T-cell (primary cell): ENCODE measurements around the gene PRKAR1B. TPM values are rescaled to one million over a fixed set of nuclear protein-coding genes. Genes with fewer than 3 reads are reported as not detected.
"Not testable (repeated sequence)": the region's sequence is repeated elsewhere in the genome, so short reads cannot be mapped to it uniquely, and the experiment has no call there.

Experiments
- ATAC-seq, 4 experiments: fragments of 200-7000 bp in 3 of 4; fragments of 150-1000 bp in 1 of 4; cut with Tn5 transposase; replicated peaks in 1 of 4; 1 replicate in 3 of 4; 2 replicates in 1 of 4; pipeline ENCODE4 v1.10.0; 2021; ENCODE audit warnings: moderate library complexity in 3 of 4, mild to moderate bottlenecking in 2 of 4, moderate number of reproducible peaks in 1 of 4
- CTCF ChIA-PET, 2 donors: fragments of 300-600 bp; sonication (Branson Sonifier 250); formaldehyde crosslinking; loops; one replicate each; lab custom pipeline; 2022; ENCODE audit warnings: antibody characterized with exemption in 2 of 2; lab: Charles Lee
- POLR2A ChIA-PET, 2 donors: fragments of 300-600 bp; sonication (Branson Sonifier 250); formaldehyde crosslinking; loops; one replicate each; lab custom pipeline; 2022; ENCODE audit warnings: antibody characterized with exemption in 2 of 2; lab: Charles Lee
- DNase-seq, 35 experiments: peaks; one replicate each; pipeline versions ENCODE4 v3.0.0 to v3.0.0-alpha.2; 2013 to 2023
- H3K27ac ChIP-seq: one replicate; pipeline ENCODE4 v1.5.1; 2013; ENCODE audit warnings: low read length
- H3K27me3 ChIP-seq, 2 experiments: replicated peaks in 1 of 2; 1 replicate in 1 of 2; 2 replicates in 1 of 2; pipeline versions ENCODE4 v1.6.1 to v1.7.0; 2013; ENCODE audit warnings: low read length in 1 of 2, mixed read lengths in 1 of 2; ENCODE audit not compliant: control insufficient read depth in 2 of 2, insufficient read depth in 2 of 2; ENCODE audit errors: extremely low read depth in 1 of 2
- H3K36me3 ChIP-seq, 2 donors: 1 replicate in 1 of 2; 2 replicates in 1 of 2; pipeline versions ENCODE4 v1.6.1 to v1.7.0; 2013; ENCODE audit warnings: low read length in 1 of 2; ENCODE audit not compliant: control insufficient read depth in 2 of 2, insufficient read depth in 1 of 2; ENCODE audit errors: extremely low read depth in 1 of 2
- H3K4me1 ChIP-seq, 2 experiments: 1 replicate in 1 of 2; 2 replicates in 1 of 2; pipeline versions ENCODE4 v1.6.1 to v1.7.0; 2013; ENCODE audit warnings: low read length in 2 of 2, mixed read lengths in 1 of 2; ENCODE audit not compliant: insufficient read depth in 2 of 2, control insufficient read depth in 1 of 2; ENCODE audit errors: extremely low read depth in 1 of 2
- H3K4me3 ChIP-seq, 2 donors: 1 replicate in 1 of 2; 2 replicates in 1 of 2; pipeline versions ENCODE4 v1.5.1 to v1.7.0; 2013; ENCODE audit warnings: mild to moderate bottlenecking in 2 of 2, low read length in 1 of 2, moderate library complexity in 1 of 2; ENCODE audit not compliant: control insufficient read depth in 1 of 2; ENCODE audit errors: extremely low read depth in 1 of 2
- H3K9me3 ChIP-seq: 2 replicates; pipeline ENCODE4 v1.7.0; 2013
- H3K27ac Mint-ChIP-seq, 2 donors: one replicate each; pipeline ENCODE4 v1.8.0; 2020 to 2021; ENCODE audit warnings: mild to moderate bottlenecking in 2 of 2, mixed read lengths in 2 of 2
- H3K27me3 Mint-ChIP-seq, 2 donors: one replicate each; pipeline ENCODE4 v1.8.0; 2021 to 2022; ENCODE audit warnings: mixed read lengths in 2 of 2
- H3K36me3 Mint-ChIP-seq: one replicate; pipeline ENCODE4 v1.8.0; 2021; ENCODE audit warnings: mixed read lengths
- H3K4me1 Mint-ChIP-seq, 3 donors: one replicate each; pipeline ENCODE4 v1.8.0; 2020 to 2022; ENCODE audit warnings: mixed read lengths in 3 of 3, mild to moderate bottlenecking in 1 of 3
- H3K4me3 Mint-ChIP-seq, 3 donors: one replicate each; pipeline ENCODE4 v1.8.0; 2020 to 2022; ENCODE audit warnings: mild to moderate bottlenecking in 3 of 3, mixed read lengths in 3 of 3, moderate library complexity in 3 of 3
- H3K9me3 Mint-ChIP-seq, 3 donors: one replicate each; pipeline ENCODE4 v1.8.0; 2020 to 2022; ENCODE audit warnings: mixed read lengths in 3 of 3
- WGBS: methylation state at CpG from one replicate; pipeline ENCODE4 v1.1.5; 2013; ENCODE audit warnings: missing lambda C conversion rate; ENCODE audit not compliant: insufficient coverage; 5-methylcytosine and 5-hydroxymethylcytosine counted together
- total RNA-seq, 35 experiments: library from RNA in 6 of 35; stranded (reverse) in 6 of 35; fragments of 120-200 nt in 1 of 35; gene quantifications; one replicate each; pipeline versions ENCODE4 v1.2.1 to v1.2.4 and lab custom pipeline; 2013 to 2026

Gene PRKAR1B
- total RNA-seq, 5 donors from 2014 or later (not counting 1 experiment from before 2014, with no cell fraction given), result 20.7 to 35.4 (median 24.4) TPM

GRCh38 chr7:664402-664775 lies 62.7 kb downstream of the PRKAR1B start:
- no peak overlapping the region for H3K27ac ChIP-seq
- Mint-ChIP-seq H3K27me3 (no peaks in the 10 kb centered on the region), H3K9me3 (peaks cover 3 to 6% (median 4%) of the 10 kb centered on the region in 3 donors), H3K36me3 (peaks cover 6% of the 10 kb centered on the region), H3K4me3 (no peak overlapping the region), H3K4me1 (peaks cover 7 to 17% (median 9%) of the 10 kb centered on the region in 3 donors), H3K27ac (no peak overlapping the region)
- peaks cover 0 to 5% of the 10 kb centered on the region in 2 donors for H3K36me3 ChIP-seq
- no peak overlapping the region for H3K4me3 ChIP-seq
- ChIA-PET POLR2A (no interaction called here), CTCF (no interaction called here)
- peaks cover 13 to 15% of the 10 kb centered on the region in 2 experiments for H3K4me1 ChIP-seq
- WGBS, result 86% methylated on average over 5 of the region's 7 CpGs
- no peaks in the 10 kb centered on the region for H3K27me3 ChIP-seq
- ATAC-seq, result no peak
- no peak for DNase-seq
- H3K9me3 ChIP-seq, result no peaks in the 10 kb centered on the region

- Histone ChIP-seq H3K4me1 (peaks cover 4 to 5% of the 10 kb centered on the region in 2 experiments), H3K9me3 (no peaks in the 10 kb centered on the region), H3K27ac (no peak overlapping the region), H3K36me3 (peaks cover 0 to 5% of the 10 kb centered on the region in 2 donors), H3K4me3 (no peak overlapping the region), H3K27me3 (no peaks in the 10 kb centered on the region)
- ATAC-seq, result no peak
- Mint-ChIP-seq H3K36me3 (peaks cover 9% of the 10 kb centered on the region), H3K9me3 (no peaks in the 10 kb centered on the region), H3K4me1 (peaks cover 3 to 10% (median 7%) of the 10 kb centered on the region in 3 donors), H3K27me3 (no peaks in the 10 kb centered on the region), H3K4me3 (no peak overlapping the region), H3K27ac (no peak overlapping the region)
- CTCF ChIA-PET, result interaction anchor here in 1 of 2 donors (0.6 kb wide), 1 partner anchor 82 kb away, joined by 3 read pairs; no protein-coding TSS in a partner anchor
- WGBS, result 91% methylated on average over 4 of the region's 4 CpGs
- POLR2A ChIA-PET, result no interaction called here
- DNase-seq, result no peak
Measured at GRCh38 chr7:662576-662975, 64.5 kb downstream of the PRKAR1B start.

- H3K4me3 Mint-ChIP-seq, result no peak overlapping the region
- H3K27me3 Mint-ChIP-seq, result no peaks in the 10 kb centered on the region
- WGBS, result 100% methylated on average over 4 of the region's 13 CpGs
- Histone ChIP-seq H3K36me3 (peaks cover 0 to 5% of the 10 kb centered on the region in 2 donors), H3K4me1 (no peaks in the 10 kb centered on the region), H3K4me3 (no peak overlapping the region), H3K27me3 (no peaks in the 10 kb centered on the region), H3K27ac (no peak overlapping the region), H3K9me3 (no peaks in the 10 kb centered on the region)
- ChIA-PET POLR2A (no interaction called here), CTCF (no interaction called here)
- no peaks in the 10 kb centered on the region for H3K9me3 Mint-ChIP-seq
- ATAC-seq, result no peak
- H3K27ac Mint-ChIP-seq, result no peak overlapping the region
- DNase-seq, result no peak
- H3K4me1 Mint-ChIP-seq, result peaks cover 3 to 10% (median 7%) of the 10 kb centered on the region in 3 donors
- peaks cover 9% of the 10 kb centered on the region for H3K36me3 Mint-ChIP-seq
Measured at GRCh38 chr7:659996-660395, 67.1 kb downstream of the PRKAR1B start.

- Mint-ChIP-seq H3K9me3 (no peaks in the 10 kb centered on the region), H3K36me3 (peaks cover 9% of the 10 kb centered on the region), H3K27ac (no peak overlapping the region), H3K4me1 (peaks cover 3 to 10% (median 7%) of the 10 kb centered on the region in 3 donors), H3K27me3 (no peaks in the 10 kb centered on the region), H3K4me3 (no peak overlapping the region)
- 99% methylated on average over 9 of the region's 25 CpGs for WGBS
- Histone ChIP-seq H3K27ac (no peak overlapping the region), H3K4me1 (no peaks in the 10 kb centered on the region), H3K27me3 (no peaks in the 10 kb centered on the region), H3K9me3 (no peaks in the 10 kb centered on the region), H3K36me3 (peaks cover 0 to 3% of the 10 kb centered on the region in 2 donors), H3K4me3 (no peak overlapping the region)
- no peak for ATAC-seq
- CTCF ChIA-PET, result no interaction called here
- DNase-seq, result no peak
- POLR2A ChIA-PET, result no interaction called here
Measured at GRCh38 chr7:659306-659847, 67.7 kb downstream of the PRKAR1B start.

GRCh38 chr7:657565-658119 lies 69.4 kb downstream of the PRKAR1B start:
- Mint-ChIP-seq H3K27me3 (no peaks in the 10 kb centered on the region), H3K9me3 (no peaks in the 10 kb centered on the region), H3K36me3 (peaks cover 9% of the 10 kb centered on the region), H3K4me1 (peaks cover 0 to 5% (median 3%) of the 10 kb centered on the region in 3 donors), H3K27ac (no peak overlapping the region), H3K4me3 (no peak overlapping the region)
- ATAC-seq, result no peak
- Histone ChIP-seq H3K36me3 (no peaks in the 10 kb centered on the region), H3K27ac (no peak overlapping the region), H3K9me3 (no peaks in the 10 kb centered on the region), H3K27me3 (no peaks in the 10 kb centered on the region), H3K4me1 (no peaks in the 10 kb centered on the region), H3K4me3 (no peak overlapping the region)
- DNase-seq, result no peak
- ChIA-PET POLR2A (no interaction called here), CTCF (no interaction called here)
- WGBS, result 89% methylated on average over 5 of the region's 16 CpGs

GRCh38 chr7:657010-657409 lies 70.1 kb downstream of the PRKAR1B start:
- H3K4me3 Mint-ChIP-seq, ATAC-seq, H3K27me3 Mint-ChIP-seq, DNase-seq, H3K4me3 ChIP-seq, H3K4me1 ChIP-seq, H3K27ac Mint-ChIP-seq, H3K27me3 ChIP-seq, H3K36me3 ChIP-seq, CTCF ChIA-PET, POLR2A ChIA-PET, H3K27ac ChIP-seq, H3K9me3 Mint-ChIP-seq, H3K36me3 Mint-ChIP-seq, H3K9me3 ChIP-seq, H3K4me1 Mint-ChIP-seq: not testable (repeated sequence)
- WGBS, result 93% methylated on average over 3 of the region's 3 CpGs
